HCT116 (cell line): ENCODE measurements around the gene ACADVL. TPM values are rescaled to one million over a fixed set of nuclear protein-coding genes. Genes with fewer than 3 reads are reported as not detected.

Experiments used
- ATAC-seq: fragments of 200-7000 bp; cut with Tn5 transposase; 2 replicates; pipeline ENCODE4 v1.9.1; 2020; ENCODE audit warnings: mild to moderate bottlenecking, moderate library complexity
- BruUV-seq: library from RNA; stranded (reverse); fragments of 400-500 nt; replicated peaks from 2 replicates; lab custom pipeline; 2021; lab: Mats Ljungman, UMichigan
- CTCF ChIA-PET: fragments of 300-600 bp; sonication (Branson Sonifier 250); formaldehyde crosslinking; loops from one replicate; lab custom pipeline; 2021; ENCODE audit warnings: antibody characterized with exemption; lab: Charles Lee
- POLR2A ChIA-PET: fragments of 300-600, 350-600 bp; sonication (Branson Sonifier 250); formaldehyde crosslinking; loops from one replicate; lab custom pipeline; 2021; ENCODE audit warnings: antibody characterized with exemption; lab: Charles Lee
- RAD21 ChIA-PET, 2 experiments: fragments of 300-600 bp; sonication (Branson Sonifier 250); formaldehyde crosslinking; loops; one replicate each; lab custom pipeline; 2023; ENCODE audit warnings: low total read pairs in 2 of 2; ENCODE audit not compliant: uncharacterized antibody in 2 of 2, unreplicated experiment in 2 of 2, low non-redundant PET in 1 of 2; lab: Charles Lee
- DNase-seq: peaks from one replicate; pipeline ENCODE4 v3.0.0-alpha.2; 2010; ENCODE audit warnings: low read depth, low spot score
- H2AFZ ChIP-seq: fragments of 200-600 bp; shearing (Covaris generic), sonication (generic); 2 replicates; pipeline ENCODE4 v1.6.1; 2017; ENCODE audit warnings: low read depth, mixed run types, mixed read lengths, antibody characterized with exemption, low read length; ENCODE audit not compliant: poor library complexity, severe bottlenecking
- H3K27ac ChIP-seq: 2 replicates; pipeline ENCODE4 v1.5.1; 2012; ENCODE audit warnings: low read depth, low read length
- H3K27me3 ChIP-seq: fragments of 200-600 bp; sonication (generic); 2 replicates; pipeline ENCODE4 v1.6.1; 2016; ENCODE audit warnings: mixed run types, low read length, mixed read lengths; ENCODE audit not compliant: insufficient read depth
- H3K36me3 ChIP-seq, 2 experiments: fragments of 200-500 bp in 1 of 2; fragments of 200-600 bp in 1 of 2; sonication (Bioruptor generic) in 1 of 2; sonication (generic) in 1 of 2; 2 replicates each; pipeline versions ENCODE4 v1.5.1 to v1.6.1; 2014 to 2016; ENCODE audit warnings: low read length in 2 of 2, inconsistent platforms in 1 of 2, mixed read lengths in 1 of 2, mixed run types in 1 of 2; ENCODE audit not compliant: insufficient read depth in 2 of 2, control insufficient read depth in 1 of 2
- H3K4me1 ChIP-seq, 2 experiments: fragments of 200-600 bp in 1 of 2; sonication (generic) in 1 of 2; 2 replicates each; pipeline versions ENCODE4 v1.5.1 to v1.6.1; 2012 to 2017; ENCODE audit warnings: low read length in 2 of 2, inconsistent platforms in 1 of 2, mild to moderate bottlenecking in 1 of 2, mixed read lengths in 1 of 2, mixed run types in 1 of 2, moderate library complexity in 1 of 2; ENCODE audit not compliant: insufficient read depth in 2 of 2, control insufficient read depth in 1 of 2
- H3K4me2 ChIP-seq: fragments of 200-600 bp; sonication (generic); 2 replicates; pipeline ENCODE4 v1.6.1; 2017; ENCODE audit warnings: mixed run types, low read length, mixed read lengths
- H3K4me3 ChIP-seq, 2 experiments: fragments of 200-600 bp in 1 of 2; sonication (generic) in 1 of 2; replicated peaks in 1 of 2; 2 replicates each; pipeline ENCODE4 v1.5.1; 2011 to 2016; ENCODE audit warnings: low read length in 2 of 2, control low read depth in 1 of 2, low read depth in 1 of 2, mild to moderate bottlenecking in 1 of 2, mixed read lengths in 1 of 2, mixed run types in 1 of 2
- H3K79me2 ChIP-seq: fragments of 200-600 bp; sonication (generic); 2 replicates; pipeline ENCODE4 v1.6.1; 2017; ENCODE audit warnings: mild to moderate bottlenecking, mixed run types, low read length, moderate library complexity, mixed read lengths; ENCODE audit not compliant: insufficient read depth
- H3K9ac ChIP-seq: fragments of 200-600 bp; sonication (generic); 2 replicates; pipeline ENCODE4 v1.6.1; 2016; ENCODE audit warnings: low read length, mixed read lengths
- H3K9me2 ChIP-seq: fragments of 200-600 bp; sonication (generic), shearing (Covaris generic); 2 replicates; pipeline ENCODE4 v1.6.1; 2017; ENCODE audit warnings: mixed run types, mild to moderate bottlenecking, moderate library complexity; ENCODE audit not compliant: insufficient read depth
- H3K9me3 ChIP-seq, 2 experiments: fragments of 200-500 bp in 1 of 2; fragments of 200-600 bp in 1 of 2; sonication (Bioruptor generic) in 1 of 2; sonication (generic) in 1 of 2; 2 replicates each; pipeline ENCODE4 v1.6.1; 2014 to 2017; ENCODE audit warnings: low read length in 2 of 2, mixed read lengths in 2 of 2, inconsistent platforms in 1 of 2, low read depth in 1 of 2, mild to moderate bottlenecking in 1 of 2, mixed run types in 1 of 2, moderate library complexity in 1 of 2; ENCODE audit not compliant: control insufficient read depth in 1 of 2, insufficient read depth in 1 of 2
- H4K20me1 ChIP-seq: fragments of 200-600 bp; sonication (generic), shearing (Covaris generic); 2 replicates; pipeline ENCODE4 v1.6.1; 2017; ENCODE audit warnings: mixed run types, mild to moderate bottlenecking, moderate library complexity; ENCODE audit not compliant: insufficient read depth
- ATF3 ChIP-seq: IDR thresholded peaks from 2 replicates; pipeline ENCODE4 v1.6.1; 2012
- CBX3 ChIP-seq: IDR thresholded peaks from 2 replicates; pipeline ENCODE4 v1.6.1; 2012; ENCODE audit warnings: low read depth
- EZH2 ChIP-seq: fragments of 200-600 bp; sonication (generic); IDR thresholded peaks from 2 replicates; pipeline ENCODE4 v1.6.1; 2017; ENCODE audit warnings: antibody characterized with exemption, mixed run types
- EZH2phosphoT487 ChIP-seq: fragments of 200-600 bp; IDR thresholded peaks from 2 replicates; pipeline ENCODE4 v1.6.1; 2018; ENCODE audit warnings: antibody characterized with exemption, borderline replicate concordance
- POLR2A ChIP-seq: IDR thresholded peaks from 2 replicates; pipeline ENCODE4 v1.7.0; 2011; ENCODE audit warnings: borderline replicate concordance; ENCODE audit not compliant: insufficient read depth, insufficient read length; ENCODE audit errors: extremely low read depth
- POLR2AphosphoS5 ChIP-seq: IDR thresholded peaks from 2 replicates; pipeline ENCODE4 v1.6.1; 2011; ENCODE audit warnings: mild to moderate bottlenecking, low read depth, low read length, moderate library complexity
- RAD21 ChIP-seq: IDR thresholded peaks from 2 replicates; pipeline ENCODE4 v1.6.1; 2012; ENCODE audit warnings: low read depth, mild to moderate bottlenecking
- SP1 ChIP-seq: IDR thresholded peaks from 2 replicates; pipeline ENCODE4 v1.6.1; 2012; ENCODE audit warnings: low read depth
- SRF ChIP-seq: IDR thresholded peaks from 2 replicates; pipeline ENCODE4 v1.6.1; 2012; ENCODE audit warnings: low read depth
- TCF7L2 ChIP-seq: IDR thresholded peaks from 2 replicates; pipeline ENCODE4 v1.7.0; 2011; ENCODE audit warnings: borderline replicate concordance, inconsistent platforms; ENCODE audit not compliant: insufficient read depth, insufficient read length; ENCODE audit errors: extremely low read depth
- YY1 ChIP-seq: IDR thresholded peaks from 2 replicates; pipeline ENCODE4 v1.6.1; 2011; ENCODE audit warnings: low read length, low read depth, moderate library complexity, mild to moderate bottlenecking; ENCODE audit not compliant: insufficient replicate concordance; ENCODE audit errors: extremely low read depth
- ZFX ChIP-seq: fragments of 450-650 bp; IDR thresholded peaks from 2 replicates; pipeline ENCODE4 v1.6.1; 2017
- intact Hi-C: fragments of 100-400 bp; cut with micrococcal nuclease; formaldehyde crosslinking; loops from 2 replicates; pipeline ENCODE4 v1.10.0; 2022
- total RNA-seq: library from RNA; stranded (reverse); gene quantifications from one replicate; pipeline ENCODE4 v1.2.1, GENCODE V29; 2021; ENCODE audit not compliant: unreplicated experiment
- TF ChIP-seq, protein P1 (sequence below): IDR thresholded peaks from 2 replicates; pipeline ENCODE4 v1.6.1; 2011; ENCODE audit warnings: mild to moderate bottlenecking, low read length, moderate library complexity; ENCODE audit not compliant: insufficient replicate concordance; ENCODE audit errors: extremely low read depth

The ACADVL gene
- total RNA-seq, 1 experiment from 2014 or later, result 554 TPM

DNA sequence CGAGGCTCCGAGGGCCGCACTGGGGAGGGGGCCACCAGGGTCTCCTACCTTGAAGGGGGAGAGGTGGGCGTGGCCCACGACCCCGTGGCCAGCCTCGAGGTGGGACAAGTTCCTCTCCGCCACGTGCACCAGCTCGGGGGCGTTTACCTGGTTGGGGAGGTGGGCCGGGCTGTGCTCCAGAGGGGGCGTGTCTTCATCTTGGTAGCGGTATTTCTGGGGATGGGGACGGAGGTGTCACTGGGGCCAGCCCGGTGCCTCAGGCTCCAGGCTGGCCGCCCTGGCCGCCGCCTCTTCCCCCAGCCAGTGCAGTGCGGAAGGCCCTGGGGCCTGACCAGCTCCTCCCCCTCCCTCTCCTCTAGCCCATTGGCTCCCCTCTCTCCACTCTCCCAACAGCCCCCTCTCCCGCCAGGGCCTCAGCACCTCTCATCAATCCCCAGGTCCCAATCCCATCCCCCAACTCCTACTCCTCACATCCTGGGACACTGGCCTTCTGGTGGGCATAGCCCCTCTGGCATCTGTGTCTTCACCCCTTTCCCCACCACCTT, 11.6 kb upstream of the ACADVL start:
- H3K9me3 ChIP-seq, result no peaks in the 10 kb centered on the region
- TF ChIP-seq TCF7L2 (no peak), ZFX (no peak), ATF3 (no peak), SP1 (no peak), YY1 (no peak)
- no peak overlapping the region for H2AFZ ChIP-seq
- intact Hi-C loops, result no loop called here
- no peaks in the 10 kb centered on the region for H4K20me1 ChIP-seq
- no peaks in the 10 kb centered on the region for H3K79me2 ChIP-seq
- ChIA-PET CTCF (no interaction called here), RAD21 (no interaction called here), POLR2A (no interaction called here)
- peaks cover 3 to 12% of the 10 kb centered on the region in 2 experiments; a peak in 3 of 4 replicates for H3K4me1 ChIP-seq
- no peaks in the 10 kb centered on the region for H3K36me3 ChIP-seq
- no peak overlapping the region for H3K4me3 ChIP-seq
- no peaks in the 10 kb centered on the region for H3K27me3 ChIP-seq
- no peak overlapping the region for H3K4me2 ChIP-seq
- DNase-seq (no peak), ATAC-seq (no peak)
- H3K9ac ChIP-seq, result no peak overlapping the region
- no peak overlapping the region for H3K27ac ChIP-seq
- H3K9me2 ChIP-seq, result no peaks in the 10 kb centered on the region
- no TSS peak for BruUV-seq

- intact Hi-C loops, result no loop called here
- POLR2A ChIA-PET, result no interaction called here
- no peak for DNase-seq
- H3K4me1 ChIP-seq, result peaks cover 3 to 17% of the 10 kb centered on the region in 2 experiments; a peak in 3 of 4 replicates
- H3K27me3 ChIP-seq, result no peaks in the 10 kb centered on the region
- H3K4me2 ChIP-seq, result no peak overlapping the region
- no peak overlapping the region for H2AFZ ChIP-seq
- H3K27ac ChIP-seq, result no peak overlapping the region
- no peak for ATAC-seq
- no peaks in the 10 kb centered on the region for H4K20me1 ChIP-seq
- no peaks in the 10 kb centered on the region for H3K9me2 ChIP-seq
- RAD21 ChIA-PET, result no interaction called here
- no peak overlapping the region for H3K9ac ChIP-seq
- no peaks in the 10 kb centered on the region for H3K36me3 ChIP-seq
- BruUV-seq, result no TSS peak
- CTCF ChIA-PET, result no interaction called here
- H3K9me3 ChIP-seq, result no peaks in the 10 kb centered on the region
- no peak overlapping the region for H3K4me3 ChIP-seq
- H3K79me2 ChIP-seq, result no peaks in the 10 kb centered on the region
- TF ChIP-seq ZFX, result no peak
- TF ChIP-seq, protein P1, sequence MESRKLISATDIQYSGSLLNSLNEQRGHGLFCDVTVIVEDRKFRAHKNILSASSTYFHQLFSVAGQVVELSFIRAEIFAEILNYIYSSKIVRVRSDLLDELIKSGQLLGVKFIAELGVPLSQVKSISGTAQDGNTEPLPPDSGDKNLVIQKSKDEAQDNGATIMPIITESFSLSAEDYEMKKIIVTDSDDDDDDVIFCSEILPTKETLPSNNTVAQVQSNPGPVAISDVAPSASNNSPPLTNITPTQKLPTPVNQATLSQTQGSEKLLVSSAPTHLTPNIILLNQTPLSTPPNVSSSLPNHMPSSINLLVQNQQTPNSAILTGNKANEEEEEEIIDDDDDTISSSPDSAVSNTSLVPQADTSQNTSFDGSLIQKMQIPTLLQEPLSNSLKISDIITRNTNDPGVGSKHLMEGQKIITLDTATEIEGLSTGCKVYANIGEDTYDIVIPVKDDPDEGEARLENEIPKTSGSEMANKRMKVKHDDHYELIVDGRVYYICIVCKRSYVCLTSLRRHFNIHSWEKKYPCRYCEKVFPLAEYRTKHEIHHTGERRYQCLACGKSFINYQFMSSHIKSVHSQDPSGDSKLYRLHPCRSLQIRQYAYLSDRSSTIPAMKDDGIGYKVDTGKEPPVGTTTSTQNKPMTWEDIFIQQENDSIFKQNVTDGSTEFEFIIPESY, result no peak
- no peak for TF ChIP-seq SRF
- no peak for TF ChIP-seq CBX3
- TF ChIP-seq EZH2phosphoT487, result no peak
- no peak for TF ChIP-seq YY1
- no peak for TF ChIP-seq EZH2
- TF ChIP-seq POLR2AphosphoS5, result no peak
- no peak for TF ChIP-seq RAD21
- no peak for TF ChIP-seq POLR2A
- no peak for TF ChIP-seq ATF3
Observed at GRCh38 chr17:7208754-7209460, 10.8 kb upstream of the ACADVL start.
